ENCODE results near the gene AGTRAP.

The AGTRAP gene

DNA sequence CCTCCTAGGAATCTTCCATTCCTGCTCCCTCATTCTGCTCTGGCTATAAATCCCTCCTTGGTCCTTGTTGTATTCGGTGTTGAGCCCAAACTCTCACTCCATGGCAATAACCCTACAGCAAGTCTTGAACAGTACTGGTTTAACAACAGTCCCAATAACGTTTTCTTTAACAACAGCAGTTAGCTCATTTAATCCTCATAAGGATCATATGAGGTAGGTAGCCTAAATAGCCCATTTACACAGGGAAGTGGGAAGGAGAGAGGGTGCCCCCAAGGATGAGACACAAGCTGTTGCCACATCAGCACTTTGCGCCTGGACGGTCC, 444 bp upstream of the AGTRAP start:
- DNase-seq (ENCODE audit: insufficient read length, low spot score) (no peak), FAIRE-seq (no peak)
- TF ChIP-seq CTCF (IDR thresholded peaks at IDR 0.05; ENCODE audit: insufficient read depth, missing control alignments): no peak

- FAIRE-seq (no peak), DNase-seq (ENCODE audit: insufficient read length, low spot score) (no peak)
- no peak for TF ChIP-seq CTCF (IDR thresholded peaks at IDR 0.05; ENCODE audit: insufficient read depth, missing control alignments)
Observed at GRCh38 chr1:11736746-11737639, 1.1 kb downstream of the AGTRAP start.

- FAIRE-seq: no peak
- no peak for TF ChIP-seq CTCF (IDR thresholded peaks at IDR 0.05; ENCODE audit: insufficient read depth, missing control alignments)
Observed at GRCh38 chr1:11738096-11738495, 2.2 kb downstream of the AGTRAP start.

GRCh38 chr1:11738783-11739182, 2.8 kb downstream of the AGTRAP start:
- TF ChIP-seq CTCF (IDR thresholded peaks at IDR 0.05; ENCODE audit: insufficient read depth, missing control alignments): no peak
- no peak for FAIRE-seq
- DNase-seq (ENCODE audit: insufficient read length, low spot score): no peak

More at GRCh38 chr1:11738096-11738495, 2.2 kb downstream of the AGTRAP start:
- no peak for DNase-seq (ENCODE audit: insufficient read length, low spot score)

DNA sequence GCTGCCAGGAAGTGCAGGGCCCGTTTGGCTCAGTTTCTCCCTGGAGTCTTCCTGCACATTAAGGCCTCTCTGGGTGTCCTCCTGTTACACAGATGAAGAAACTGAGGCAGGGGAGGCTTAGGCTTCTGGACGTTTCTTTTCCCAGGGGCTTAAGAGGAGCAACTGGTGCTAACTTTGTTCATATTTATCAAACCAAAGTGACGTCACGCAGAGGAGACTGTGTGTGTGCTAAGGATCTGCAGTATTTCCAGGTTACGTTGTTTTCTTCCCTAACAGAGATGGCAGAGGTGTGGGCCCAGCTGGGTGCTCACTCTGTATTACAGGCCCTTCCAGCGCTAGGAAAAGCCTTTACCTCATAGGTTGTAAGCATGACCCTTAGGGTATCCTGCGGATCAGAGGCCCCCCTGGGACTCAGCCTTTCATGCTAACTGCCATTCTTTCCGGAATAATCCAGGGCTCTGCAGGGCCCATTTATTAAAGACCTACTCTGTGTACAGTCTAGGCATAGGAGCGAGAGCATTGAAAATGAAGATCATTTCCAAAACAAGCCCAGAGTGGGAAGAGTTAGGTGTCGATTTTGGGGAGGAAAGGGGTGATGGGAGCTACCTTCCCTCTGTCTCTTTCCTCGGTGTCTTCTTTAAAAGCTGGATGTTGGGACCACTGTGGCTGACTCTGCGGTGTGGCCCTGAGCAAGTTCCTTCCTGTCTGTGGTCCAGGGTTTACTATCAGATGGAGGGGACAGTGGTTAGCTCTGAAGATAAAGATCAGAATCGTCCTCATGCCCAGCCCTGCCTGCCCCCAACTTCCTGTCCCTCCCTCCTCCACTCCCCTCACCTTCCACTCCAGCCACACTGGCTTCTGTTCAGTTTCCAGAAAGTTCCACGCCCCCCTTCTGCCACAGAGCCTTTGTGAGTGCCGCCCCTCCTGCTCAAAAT, 4.6 kb downstream of the AGTRAP start:
- no peak for FAIRE-seq
- no peak for TF ChIP-seq CTCF (IDR thresholded peaks at IDR 0.05; ENCODE audit: insufficient read depth, missing control alignments)
- DNase-seq (ENCODE audit: insufficient read length, low spot score): no peak

GRCh38 chr1:11741482-11741881, 5.5 kb downstream of the AGTRAP start:
- FAIRE-seq: no peak
- TF ChIP-seq CTCF (IDR thresholded peaks at IDR 0.05; ENCODE audit: insufficient read depth, missing control alignments): no peak
- DNase-seq (ENCODE audit: insufficient read length, low spot score): no peak
